Gastroesophageal sphincter (tissue), 4 donors: ENCODE results near the gene PSMA1. TPM values are rescaled to one million over a fixed set of nuclear protein-coding genes. Genes with fewer than 3 reads are reported as not detected.

Source experiments
- ATAC-seq: fragments of 150-250 bp; one replicate; pipeline ENCODE4 v1.9.1; 2016; ENCODE audit warnings: mild to moderate bottlenecking, moderate library complexity
- H3K27ac ChIP-seq, 4 donors: fragments of 200-600 bp; sonication (generic) in 3 of 4; 1 replicate in 3 of 4; 2 replicates in 1 of 4; pipeline ENCODE4 v1.5.1; 2016 to 2019
- H3K27me3 ChIP-seq: fragments of 200-600 bp; sonication (generic); one replicate; pipeline ENCODE4 v1.5.1; 2019
- H3K36me3 ChIP-seq, 2 donors: fragments of 200-600 bp; sonication (generic); one replicate each; pipeline ENCODE4 v1.5.1; 2019; ENCODE audit warnings: control low read depth in 1 of 2
- H3K4me1 ChIP-seq, 3 donors: fragments of 200-600 bp; sonication (generic); 1 replicate in 2 of 3; 2 replicates in 1 of 3; pipeline ENCODE4 v1.5.1; 2016 to 2019; ENCODE audit warnings: control low read depth in 2 of 3
- H3K4me3 ChIP-seq, 2 donors: fragments of 200-600 bp; sonication (generic); one replicate each; pipeline ENCODE4 v1.5.1; 2019; ENCODE audit warnings: mild to moderate bottlenecking in 1 of 2, moderate library complexity in 1 of 2
- H3K9me3 ChIP-seq, 3 donors: fragments of 200-600 bp; sonication (generic); one replicate each; pipeline ENCODE4 v1.5.1; 2017 to 2019; ENCODE audit warnings: control low read depth in 2 of 3
- CTCF ChIP-seq, 4 experiments: fragments of 200-600 bp in 2 of 4; fragments of 450-650 bp in 2 of 4; sonication (generic) in 1 of 4; IDR thresholded peaks; one replicate each; pipeline ENCODE4 v1.5.1; 2017 to 2019; ENCODE audit warnings: antibody characterized with exemption in 4 of 4, mild to moderate bottlenecking in 2 of 4, moderate library complexity in 2 of 4
- EP300 ChIP-seq: sonication (generic); formaldehyde crosslinking; IDR thresholded peaks from one replicate; pipeline ENCODE4 v1.6.1; 2017; ENCODE audit warnings: antibody characterized with exemption, mild to moderate bottlenecking
- POLR2A ChIP-seq, 2 donors: fragments of 450-650 bp; IDR thresholded peaks; one replicate each; pipeline ENCODE4 v1.6.1; 2017; ENCODE audit warnings: antibody characterized with exemption in 2 of 2, mild to moderate bottlenecking in 2 of 2, moderate library complexity in 1 of 2
- POLR2AphosphoS5 ChIP-seq: sonication (generic); formaldehyde crosslinking; IDR thresholded peaks from one replicate; pipeline ENCODE4 v1.6.1; 2017; ENCODE audit warnings: antibody characterized with exemption
- WGBS, 2 donors: methylation state at CpG; one replicate each; pipeline ENCODE4 v1.1.5; 2018; ENCODE audit warnings: low coverage in 1 of 2; 5-methylcytosine and 5-hydroxymethylcytosine counted together
- total RNA-seq, 4 donors: library from RNA; depleted of rRNA; stranded (reverse); fragments of >200 nt; gene quantifications; one replicate each; pipeline ENCODE4 v1.1.0, GENCODE V29; 2016

The PSMA1 gene
- total RNA-seq, 4 donors from 2014 or later, result 84.7 to 135 (median 106) TPM

GRCh38 chr11:14520747-14521151, 563 bp upstream of the PSMA1 start:
- ATAC-seq, result no peak
- Histone ChIP-seq H3K36me3 (peaks cover 0 to 27% of the 10 kb centered on the region in 2 donors), H3K4me3 (peak overlapping the region; percentile 62 to 80), H3K27ac (peak overlapping the region; percentile 30 to 89 (median 84)), H3K4me1 (peaks cover 5 to 27% (median 6%) of the 10 kb centered on the region in 3 donors), H3K9me3 (no peaks in the 10 kb centered on the region), H3K27me3 (no peaks in the 10 kb centered on the region)
- TF ChIP-seq CTCF (IDR thresholded peaks at IDR 0.05) (no peak), EP300 (no peak), POLR2AphosphoS5 (no peak), POLR2A (IDR thresholded peaks at IDR 0.05) (no peak)
- 14 to 23% methylated on average over 7 to 11 of the region's 11 CpGs for WGBS, 2 donors

GRCh38 chr11:14519597-14519916, 629 bp downstream of the PSMA1 start:
- H3K36me3 ChIP-seq, result peaks cover 0 to 39% of the 10 kb centered on the region in 2 donors
- H3K27ac ChIP-seq, result peak overlapping the region; percentile 39 to 89 (median 84)
- no peaks in the 10 kb centered on the region for H3K9me3 ChIP-seq
- WGBS, 2 donors, result 0% methylated on average over 10 of the region's 10 CpGs
- H3K4me1 ChIP-seq, result peaks cover 5 to 27% (median 6%) of the 10 kb centered on the region in 3 donors
- peak overlapping the region; percentile 62 to 80 for H3K4me3 ChIP-seq
- TF ChIP-seq POLR2A (IDR thresholded peaks at IDR 0.05) (no peak), EP300 (no peak), CTCF (IDR thresholded peaks at IDR 0.05) (no peak), POLR2AphosphoS5 (no peak)
- no peak for ATAC-seq
- no peaks in the 10 kb centered on the region for H3K27me3 ChIP-seq

- ATAC-seq, result no peak
- TF ChIP-seq CTCF (IDR thresholded peaks at IDR 0.05) (no peak), POLR2AphosphoS5 (no peak), POLR2A (IDR thresholded peaks at IDR 0.05) (no peak), EP300 (no peak)
- WGBS, 2 donors, result 75 to 80% methylated on average over 1 to 3 of the region's 3 CpGs
These were observed 1.4 kb downstream of the PSMA1 start for GRCh38 chr11:14518820-14519219.

GRCh38 chr11:14513800-14514199, 6.4 kb downstream of the PSMA1 start:
- 94 to 95% methylated on average over 3 to 4 of the region's 4 CpGs for WGBS, 2 donors
- ATAC-seq, result no peak
- no peaks in the 10 kb centered on the region for H3K9me3 ChIP-seq
- peaks cover 11 to 97% of the 10 kb centered on the region in 2 donors for H3K36me3 ChIP-seq
- no peaks in the 10 kb centered on the region for H3K27me3 ChIP-seq
- H3K4me3 ChIP-seq, result no peak overlapping the region
- TF ChIP-seq CTCF (IDR thresholded peaks at IDR 0.05) (no peak), POLR2AphosphoS5 (no peak), EP300 (no peak), POLR2A (IDR thresholded peaks at IDR 0.05) (no peak)
- no peak overlapping the region for H3K27ac ChIP-seq
- peaks cover 0 to 12% (median 3%) of the 10 kb centered on the region in 3 donors for H3K4me1 ChIP-seq

More at GRCh38 chr11:14518820-14519219, 1.4 kb downstream of the PSMA1 start:
- H3K27ac ChIP-seq, result peak overlapping the region in 2 of 4 donors; percentile 83 to 86
- H3K27me3 ChIP-seq, result no peaks in the 10 kb centered on the region
- H3K4me1 ChIP-seq, result peaks cover 5 to 27% (median 6%) of the 10 kb centered on the region in 3 donors
- H3K4me3 ChIP-seq, result peak overlapping the region; percentile 62 to 80
- H3K9me3 ChIP-seq, result no peaks in the 10 kb centered on the region
- H3K36me3 ChIP-seq, result peaks cover 0 to 47% of the 10 kb centered on the region in 2 donors

GRCh38 chr11:14506532-14506931, 13.7 kb downstream of the PSMA1 start:
- no peak for ATAC-seq
- H3K9me3 ChIP-seq, result no peaks in the 10 kb centered on the region
- H3K36me3 ChIP-seq, result peaks cover 6 to 96% of the 10 kb centered on the region in 2 donors
- H3K4me3 ChIP-seq, result no peak overlapping the region
- no peak for TF ChIP-seq POLR2AphosphoS5
- TF ChIP-seq CTCF (IDR thresholded peaks at IDR 0.05), result no peak
- TF ChIP-seq POLR2A (IDR thresholded peaks at IDR 0.05), result no peak
- no peak for TF ChIP-seq EP300
- H3K4me1 ChIP-seq, result no peaks in the 10 kb centered on the region
- H3K27ac ChIP-seq, result no peak overlapping the region
- H3K27me3 ChIP-seq, result no peaks in the 10 kb centered on the region
- 60 to 100% methylated on average over 1 of the region's 3 CpGs for WGBS, 2 donors
